H1 (cell line): ENCODE data around the gene RSU1. TPM values are rescaled to one million over a fixed set of nuclear protein-coding genes. Genes with fewer than 3 reads are reported as not detected.

Source experiments
- CTCF ChIA-PET: fragments of 300-600 bp; sonication (Branson Sonifier 250); formaldehyde crosslinking; loops from one replicate; lab custom pipeline; 2021; ENCODE audit not compliant: partially characterized antibody; lab: Charles Lee
- POLR2A ChIA-PET: fragments of 300-600 bp; sonication (Branson Sonifier 250); formaldehyde crosslinking; loops from one replicate; lab custom pipeline; 2021; ENCODE audit warnings: inconsistent platforms; ENCODE audit not compliant: partially characterized antibody; lab: Charles Lee
- DNase-seq, 2 experiments: peaks; one replicate each; pipeline versions ENCODE4 v3.0.0 to v3.0.0-alpha.2; 2010 to 2022; ENCODE audit warnings: low spot score in 2 of 2, low read depth in 1 of 2, mixed read lengths in 1 of 2
- FAIRE-seq: peaks from 2 replicates; lab custom pipeline; 2011; peaks lifted over from hg19 to GRCh38; lab: Jason Lieb, UNC
- H2AFZ ChIP-seq: 2 replicates; pipeline ENCODE4 v1.8.1; 2012; ENCODE audit warnings: low read length, inconsistent platforms
- H2AK5ac ChIP-seq: 2 replicates; pipeline ENCODE4 v1.6.1; 2013; ENCODE audit warnings: low read depth, low read length
- H2BK120ac ChIP-seq: replicated peaks from 2 replicates; pipeline ENCODE3; 2013; ENCODE audit warnings: low read depth, low read length, inconsistent platforms
- H2BK12ac ChIP-seq: 2 replicates; pipeline ENCODE4 v1.6.1; 2013; ENCODE audit warnings: low read depth, low read length
- H2BK15ac ChIP-seq: 2 replicates; pipeline ENCODE4 v1.6.1; 2013; ENCODE audit warnings: low read length
- H2BK20ac ChIP-seq: 2 replicates; pipeline ENCODE4 v1.6.1; 2013; ENCODE audit warnings: low read length
- H2BK5ac ChIP-seq: 2 replicates; pipeline ENCODE4 v1.6.1; 2013; ENCODE audit warnings: low read depth, low read length
- H3K14ac ChIP-seq: 2 replicates; pipeline ENCODE4 v1.6.1; 2013; ENCODE audit warnings: inconsistent platforms; ENCODE audit not compliant: insufficient read length
- H3K18ac ChIP-seq: 2 replicates; pipeline ENCODE4 v1.6.1; 2013; ENCODE audit warnings: low read length; ENCODE audit errors: extremely low read depth
- H3K23ac ChIP-seq: 2 replicates; pipeline ENCODE4 v1.6.1; 2013; ENCODE audit warnings: inconsistent platforms; ENCODE audit not compliant: insufficient read length
- H3K23me2 ChIP-seq: 2 replicates; pipeline ENCODE4 v1.6.1; 2013; ENCODE audit warnings: low read depth, low read length
- H3K27ac ChIP-seq: 2 replicates; pipeline ENCODE4 v1.6.1; 2011; ENCODE audit warnings: low read depth, low read length, inconsistent platforms
- H3K27me3 ChIP-seq, 4 experiments: replicated peaks in 1 of 4; 1 replicate in 1 of 4; 2 replicates in 3 of 4; pipeline versions ENCODE4 v1.6.1 to v1.8.1; 2011 to 2013; ENCODE audit warnings: low read length in 3 of 4, mild to moderate bottlenecking in 3 of 4, inconsistent platforms in 2 of 4, mixed read lengths in 2 of 4, moderate library complexity in 1 of 4; ENCODE audit not compliant: control insufficient read depth in 3 of 4, insufficient read depth in 3 of 4; ENCODE audit errors: extremely low read depth in 1 of 4
- H3K36me3 ChIP-seq, 4 experiments: 2 replicates each; pipeline versions ENCODE4 v1.6.1 to v1.8.1; 2011 to 2013; ENCODE audit warnings: mild to moderate bottlenecking in 4 of 4, low read length in 3 of 4, moderate library complexity in 2 of 4, control low read depth in 1 of 4, inconsistent platforms in 1 of 4; ENCODE audit not compliant: insufficient read depth in 4 of 4, control insufficient read depth in 2 of 4
- H3K4ac ChIP-seq: replicated peaks from 2 replicates; pipeline ENCODE3; 2013; ENCODE audit warnings: low read length, low read depth, mixed read lengths, inconsistent platforms; ENCODE audit not compliant: insufficient read length
- H3K4me1 ChIP-seq, 4 experiments: replicated peaks in 1 of 4; 1 replicate in 1 of 4; 2 replicates in 3 of 4; pipeline versions ENCODE4 v1.6.1 to v1.8.1; 2011 to 2013; ENCODE audit warnings: low read length in 3 of 4, inconsistent platforms in 2 of 4, mixed read lengths in 1 of 4; ENCODE audit not compliant: insufficient read depth in 4 of 4, control insufficient read depth in 3 of 4
- H3K4me2 ChIP-seq, 2 experiments: 2 replicates each; pipeline versions ENCODE4 v1.6.1 to v1.8.1; 2011 to 2013; ENCODE audit warnings: low read depth in 2 of 2, low read length in 2 of 2, control low read depth in 1 of 2, inconsistent platforms in 1 of 2, mild to moderate bottlenecking in 1 of 2; ENCODE audit not compliant: insufficient read depth in 1 of 2
- H3K4me3 ChIP-seq, 4 experiments: fragments of 200-600, 300-600 bp in 1 of 4; sonication (generic), shearing (Covaris generic), sonication (Bioruptor Twin) in 1 of 4; 2 replicates each; pipeline versions ENCODE4 v1.5.1 to v1.8.1; 2011 to 2016; ENCODE audit warnings: low read length in 4 of 4, low read depth in 3 of 4, control low read depth in 2 of 4, inconsistent platforms in 2 of 4, mild to moderate bottlenecking in 2 of 4, mixed read lengths in 1 of 4, moderate library complexity in 1 of 4; ENCODE audit not compliant: insufficient read depth in 2 of 4; ENCODE audit errors: extremely low read depth in 1 of 4
- H3K56ac ChIP-seq: replicated peaks from 2 replicates; pipeline ENCODE3; 2013; ENCODE audit warnings: low read depth, mild to moderate bottlenecking, mixed read lengths, low read length, inconsistent platforms; ENCODE audit not compliant: insufficient read length
- H3K79me1 ChIP-seq: 2 replicates; pipeline ENCODE4 v1.6.1; 2013; ENCODE audit warnings: low read depth, low read length, control low read depth
- H3K79me2 ChIP-seq, 2 experiments: 2 replicates each; pipeline versions ENCODE4 v1.6.1 to v1.8.1; 2012 to 2013; ENCODE audit warnings: low read length in 2 of 2, mild to moderate bottlenecking in 2 of 2, inconsistent platforms in 1 of 2; ENCODE audit not compliant: insufficient read depth in 2 of 2, control insufficient read depth in 1 of 2
- H3K9ac ChIP-seq, 4 experiments: replicated peaks in 1 of 4; 1 replicate in 1 of 4; 2 replicates in 3 of 4; pipeline versions ENCODE4 v1.6.1 to v1.8.1; 2011 to 2013; ENCODE audit warnings: low read depth in 3 of 4, low read length in 3 of 4, control low read depth in 2 of 4, mild to moderate bottlenecking in 2 of 4, moderate library complexity in 2 of 4, inconsistent platforms in 1 of 4; ENCODE audit errors: extremely low read depth in 1 of 4
- H3K9me3 ChIP-seq, 2 experiments: 2 replicates each; pipeline versions ENCODE4 v1.6.1 to v1.8.1; 2012 to 2013; ENCODE audit warnings: mild to moderate bottlenecking in 2 of 2, moderate library complexity in 2 of 2, control low read depth in 1 of 2, inconsistent platforms in 1 of 2, low read depth in 1 of 2, low read length in 1 of 2, mixed read lengths in 1 of 2; ENCODE audit not compliant: insufficient read depth in 2 of 2
- H4K20me1 ChIP-seq, 2 experiments: replicated peaks in 1 of 2; 2 replicates each; pipeline versions ENCODE3 to v1.8.1; 2011 to 2013; ENCODE audit warnings: inconsistent platforms in 2 of 2, low read length in 2 of 2, mild to moderate bottlenecking in 1 of 2; ENCODE audit not compliant: insufficient read depth in 2 of 2, control insufficient read depth in 1 of 2
- H4K5ac ChIP-seq: 2 replicates; pipeline ENCODE4 v1.6.1; 2013; ENCODE audit warnings: low read length, low read depth, mixed read lengths, inconsistent platforms; ENCODE audit not compliant: insufficient read length
- H4K8ac ChIP-seq: 2 replicates; pipeline ENCODE4 v1.8.0; 2013; ENCODE audit warnings: mild to moderate bottlenecking, moderate library complexity, low read length, inconsistent platforms; ENCODE audit not compliant: insufficient read depth; ENCODE audit errors: extremely low read depth
- H4K91ac ChIP-seq: replicated peaks from 2 replicates; pipeline ENCODE3; 2013; ENCODE audit warnings: low read length, mixed read lengths, inconsistent platforms; ENCODE audit not compliant: insufficient read length
- ATF2 ChIP-seq: IDR thresholded peaks from 2 replicates; pipeline ENCODE4 v1.6.1; 2012; ENCODE audit warnings: low read length, inconsistent platforms
- BCL11A ChIP-seq, 2 experiments: IDR thresholded peaks; one replicate each; pipeline ENCODE4 v1.6.1; 2011; ENCODE audit warnings: low read depth in 2 of 2, low read length in 2 of 2, mild to moderate bottlenecking in 2 of 2
- CBX8 ChIP-seq: fragments of 300-800, 300-1000 bp; sonication (generic); IDR thresholded peaks from 2 replicates; pipeline ENCODE4 v1.7.1; 2016; ENCODE audit warnings: low read depth, low read length, borderline replicate concordance
- CTBP2 ChIP-seq: IDR thresholded peaks from 2 replicates; pipeline ENCODE4 v1.7.0; 2011; ENCODE audit warnings: borderline replicate concordance, mild to moderate bottlenecking, moderate library complexity, mixed read lengths, low read length; ENCODE audit not compliant: insufficient read depth, insufficient read length
- EGR1 ChIP-seq: IDR thresholded peaks from 2 replicates; pipeline ENCODE4 v1.6.1; 2011; ENCODE audit warnings: low read depth, low read length, borderline replicate concordance
- GABPA ChIP-seq: IDR thresholded peaks from 2 replicates; pipeline ENCODE4 v1.6.1; 2011; ENCODE audit warnings: mild to moderate bottlenecking, low read length, moderate library complexity, borderline replicate concordance; ENCODE audit not compliant: insufficient read depth
- JUN ChIP-seq: IDR thresholded peaks from 2 replicates; pipeline ENCODE4 v1.6.1; 2011; ENCODE audit warnings: low read depth, mild to moderate bottlenecking, improper control_type of control experiment, low read length
- JUND ChIP-seq: IDR thresholded peaks from 2 replicates; pipeline ENCODE4 v1.6.1; 2011; ENCODE audit warnings: mild to moderate bottlenecking, improper control_type of control experiment, low read length
- SP1 ChIP-seq: IDR thresholded peaks from 2 replicates; pipeline ENCODE4 v1.6.1; 2011; ENCODE audit warnings: low read depth, low read length
- TAF7 ChIP-seq: optimal IDR thresholded peaks from 2 replicates; pipeline ENCODE3; 2011; ENCODE audit warnings: low read depth, mild to moderate bottlenecking, inconsistent platforms, low read length, moderate library complexity, borderline replicate concordance
- TCF12 ChIP-seq: IDR thresholded peaks from 2 replicates; pipeline ENCODE4 v1.6.1; 2011; ENCODE audit warnings: low read depth, mild to moderate bottlenecking, low read length
- WGBS, 2 experiments: shearing (Covaris generic) in 1 of 2; methylation state at CpG; one replicate each; pipeline versions ENCODE4 v1.1.6 to v1.1.7; 2013 to 2015; ENCODE audit warnings: low lambda C conversion rate in 2 of 2, mixed read lengths in 2 of 2, inconsistent platforms in 1 of 2, low coverage in 1 of 2, missing lambda C conversion rate in 1 of 2; ENCODE audit not compliant: insufficient replicate concordance in 2 of 2, insufficient coverage in 1 of 2, insufficient read length in 1 of 2; ENCODE audit errors: extremely low coverage in 1 of 2, missing lambda C conversion rate in 1 of 2; 5-methylcytosine and 5-hydroxymethylcytosine counted together
- polyA plus RNA-seq, 7 experiments: library from polyadenylated mRNA; depleted of rRNA in 3 of 7; stranded (reverse) in 5 of 7; unstranded in 2 of 7; fragments of >200 nt in 5 of 7; fragments of 200-250 nt in 2 of 7; gene quantifications; 1 replicate in 5 of 7; 2 replicates in 1 of 7; 4 replicates in 1 of 7; pipeline versions ENCODE4 v1.2.1 to v1.2.3, GENCODE V29; 2011 to 2013; ENCODE audit warnings: missing spikeins in 2 of 7, mixed read lengths in 2 of 7
- total RNA-seq: library from RNA; stranded (reverse); fragmentation: NEBNext Ultra II Directional; extraction: Animal tissue kit (Norgen Biotek cat#: 25700); gene quantifications from 2 replicates; pipeline ENCODE4 v1.2.1, GENCODE V29; 2021

RSU1 gene
- total and polyA plus RNA-seq, 2 of the 8 experiments (the other 6 are each of a cell fraction or from before 2014, with no cell fraction given), result 50.0 to 68.2 TPM

- H3K4ac ChIP-seq, result no peak overlapping the region
- CTCF ChIA-PET, result interaction anchor here (0.6 to 1.2 kb wide), 2 partner anchors 10 to 288 kb away, joined by 3 read pairs; no protein-coding TSS in a partner anchor
- H3K4me2 ChIP-seq, result no peak overlapping the region
- no peak overlapping the region for H4K91ac ChIP-seq
- H3K79me1 ChIP-seq, result no peaks in the 10 kb centered on the region
- no peak overlapping the region for H3K56ac ChIP-seq
- FAIRE-seq (no peak), DNase-seq (no peak)
- no peaks in the 10 kb centered on the region for H3K4me1 ChIP-seq
- H3K27ac ChIP-seq, result no peak overlapping the region
- no peak overlapping the region for H3K4me3 ChIP-seq
- H4K8ac ChIP-seq, result no peak overlapping the region
- H2BK5ac ChIP-seq, result no peak overlapping the region
- no peak overlapping the region for H3K23ac ChIP-seq
- TF ChIP-seq CTBP2 (no peak), SP1 (no peak), ATF2 (no peak), TAF7 (no peak), BCL11A (IDR thresholded peaks at IDR 0.05; ENCODE audit: low read depth in 2 of 2, low read length in 2 of 2) (no peak), JUND (no peak), GABPA (no peak), EGR1 (no peak), TCF12 (no peak), CBX8 (no peak), JUN (no peak)
- TF ChIP-seq, all 59 proteins: peak for 0
- Histone ChIP-seq H3K23me2 (no peaks in the 10 kb centered on the region), H4K20me1 (no peaks in the 10 kb centered on the region), H2BK120ac (no peak overlapping the region), H3K9me3 (no peaks in the 10 kb centered on the region), H3K79me2 (no peaks in the 10 kb centered on the region), H3K36me3 (no peaks in the 10 kb centered on the region), H2BK20ac (no peak overlapping the region), H2BK15ac (no peak overlapping the region), H2AK5ac (no peak overlapping the region), H3K9ac (no peak overlapping the region), H2BK12ac (no peak overlapping the region), H2AFZ (no peak overlapping the region), H3K18ac (no peak overlapping the region), H3K27me3 (no peaks in the 10 kb centered on the region), H3K14ac (no peak overlapping the region), H4K5ac (no peak overlapping the region)
- WGBS, 2 experiments, result 87% methylated on average over 11 of the region's 11 CpGs; no CpG with 5 or more reads in 1 of the 2 experiments
- POLR2A ChIA-PET, result no interaction called here
Measured at GRCh38 chr10:16832351-16833080, 15.3 kb upstream of the RSU1 start.
